ENCODE measurements around the gene TMEM221. TPM values are rescaled to one million over a fixed set of nuclear protein-coding genes. Genes with fewer than 3 reads are reported as not detected.

Gene TMEM221
- total RNA-seq, 2 donors from 2014 or later = 3.5 to 4.8 TPM

DNA sequence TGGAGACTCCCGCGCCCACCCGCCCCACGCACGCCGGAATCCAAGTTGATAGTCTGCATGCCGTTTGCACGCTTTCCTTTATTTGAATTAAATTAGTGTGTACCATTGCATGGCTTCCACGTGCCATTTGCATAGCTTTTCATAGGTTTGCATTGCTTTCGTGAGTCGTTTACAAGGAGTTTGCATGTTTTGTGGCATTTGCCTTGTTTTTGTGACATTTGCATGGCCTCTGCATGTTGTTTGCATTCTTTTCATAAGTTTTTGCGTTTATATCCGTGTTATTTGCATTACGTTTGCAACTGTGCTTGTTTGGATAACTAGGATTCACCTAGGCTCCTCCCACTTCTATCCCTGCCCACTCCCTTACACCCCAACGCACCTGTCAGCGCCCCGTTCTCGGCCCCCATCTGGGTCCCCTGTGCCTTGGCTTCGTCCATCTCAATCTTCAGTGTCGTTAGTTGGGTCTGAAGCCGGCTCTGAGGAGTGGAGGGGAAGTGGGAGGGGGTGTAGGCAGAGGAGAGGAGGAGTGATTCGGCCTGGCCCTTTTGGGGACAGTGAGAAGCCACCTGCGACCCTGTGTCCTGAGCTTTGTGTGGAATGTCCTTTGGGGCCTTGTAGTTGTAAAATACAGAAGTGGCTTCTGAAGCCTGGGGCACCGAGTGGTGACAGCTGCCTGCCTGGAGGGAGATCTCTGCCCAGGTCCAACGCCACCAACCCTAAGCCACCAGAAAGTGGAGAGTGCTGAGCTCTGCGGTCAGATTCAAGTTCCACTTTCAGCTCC lies 56.9 kb downstream of the TMEM221 start:
- H3K27me3 ChIP-seq (ENCODE audit: control insufficient read depth, insufficient read depth, low read length, poor library complexity, severe bottlenecking) = no peaks in the 10 kb centered on the region
- peaks cover 23% of the 10 kb centered on the region for H3K27me3 Mint-ChIP-seq (ENCODE audit: insufficient read depth)
- H3K9me3 Mint-ChIP-seq = peaks cover 10% of the 10 kb centered on the region
- H3K36me3 ChIP-seq (ENCODE audit: control insufficient read depth, insufficient read depth, low read length) = no peaks in the 10 kb centered on the region
- TF ChIP-seq, protein P1, sequence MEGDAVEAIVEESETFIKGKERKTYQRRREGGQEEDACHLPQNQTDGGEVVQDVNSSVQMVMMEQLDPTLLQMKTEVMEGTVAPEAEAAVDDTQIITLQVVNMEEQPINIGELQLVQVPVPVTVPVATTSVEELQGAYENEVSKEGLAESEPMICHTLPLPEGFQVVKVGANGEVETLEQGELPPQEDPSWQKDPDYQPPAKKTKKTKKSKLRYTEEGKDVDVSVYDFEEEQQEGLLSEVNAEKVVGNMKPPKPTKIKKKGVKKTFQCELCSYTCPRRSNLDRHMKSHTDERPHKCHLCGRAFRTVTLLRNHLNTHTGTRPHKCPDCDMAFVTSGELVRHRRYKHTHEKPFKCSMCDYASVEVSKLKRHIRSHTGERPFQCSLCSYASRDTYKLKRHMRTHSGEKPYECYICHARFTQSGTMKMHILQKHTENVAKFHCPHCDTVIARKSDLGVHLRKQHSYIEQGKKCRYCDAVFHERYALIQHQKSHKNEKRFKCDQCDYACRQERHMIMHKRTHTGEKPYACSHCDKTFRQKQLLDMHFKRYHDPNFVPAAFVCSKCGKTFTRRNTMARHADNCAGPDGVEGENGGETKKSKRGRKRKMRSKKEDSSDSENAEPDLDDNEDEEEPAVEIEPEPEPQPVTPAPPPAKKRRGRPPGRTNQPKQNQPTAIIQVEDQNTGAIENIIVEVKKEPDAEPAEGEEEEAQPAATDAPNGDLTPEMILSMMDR (conservative IDR thresholded peaks at IDR 0.05) = peak; percentile 29
- DNase-seq = peak; percentile 64
- H3K4me1 ChIP-seq (ENCODE audit: control insufficient read depth, insufficient read depth, low read length) = no peaks in the 10 kb centered on the region
- H3K4me3 Mint-ChIP-seq = peak overlapping the region; percentile 73
- 18 to 25% methylated on average over 15 to 26 of the region's 26 CpGs for WGBS, 2 experiments (ENCODE audit: insufficient coverage in 1 of 2, insufficient read length in 1 of 2)
- H3K36me3 Mint-ChIP-seq (ENCODE audit: low read depth) = no peaks in the 10 kb centered on the region
- no peak overlapping the region for H3K27ac ChIP-seq (ENCODE audit: low read depth, low read length)
- H3K4me3 ChIP-seq (ENCODE audit: low read length) = peak overlapping the region; percentile 75
- no peak overlapping the region for H3K27ac Mint-ChIP-seq
- peaks cover 3% of the 10 kb centered on the region for H3K4me1 Mint-ChIP-seq
- H3K9me3 ChIP-seq (ENCODE audit: control insufficient read depth, low read length) = peaks cover 13% of the 10 kb centered on the region
- H3K9ac ChIP-seq (ENCODE audit: extremely low read depth, low read length, poor library complexity, severe bottlenecking) = no peak overlapping the region

DNA sequence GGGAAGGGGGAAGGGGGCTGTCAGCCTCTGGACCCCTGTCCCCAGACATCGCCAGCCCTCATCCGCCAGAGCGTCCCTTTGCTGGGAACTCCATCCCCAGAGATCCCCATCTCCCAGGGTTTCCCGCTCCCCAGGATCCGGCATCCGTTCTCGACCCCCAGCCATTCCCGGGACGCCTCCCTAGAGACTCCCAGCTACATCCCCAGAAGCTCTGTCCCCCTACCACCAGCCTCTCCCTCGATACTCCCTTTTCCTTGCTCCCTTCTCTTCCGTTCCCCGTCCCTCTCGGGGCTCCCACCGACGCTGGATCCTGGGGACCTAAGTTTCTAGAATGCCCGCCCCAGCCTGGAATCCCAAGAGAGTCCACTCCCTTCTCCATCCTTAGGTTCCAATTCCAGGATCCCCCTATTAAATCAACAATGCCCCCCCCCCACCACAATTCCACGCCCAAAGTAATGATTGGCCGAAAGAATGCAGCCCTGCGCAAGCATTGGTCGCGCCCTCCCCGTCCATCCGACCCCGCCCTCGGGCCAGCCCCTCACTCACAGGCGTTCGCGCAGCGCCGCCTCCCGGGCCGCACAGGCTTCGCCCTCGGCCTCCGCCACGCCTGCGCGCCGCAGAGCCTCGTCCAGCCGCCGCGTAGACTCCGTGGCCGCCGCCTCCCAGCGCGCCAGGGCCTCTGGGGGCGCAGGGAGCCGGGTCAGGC lies 57.6 kb downstream of the TMEM221 start:
- peak overlapping the region; percentile 81 for H3K27ac Mint-ChIP-seq
- 0 to 1% methylated on average over 25 to 50 of the region's 50 CpGs for WGBS, 2 experiments (ENCODE audit: insufficient coverage in 1 of 2, insufficient read length in 1 of 2)

GRCh38 chr19:17389957-17390664 lies 58.4 kb downstream of the TMEM221 start:
- Histone ChIP-seq H3K27ac (ENCODE audit: low read depth, low read length) (no peak overlapping the region), H3K36me3 (ENCODE audit: control insufficient read depth, insufficient read depth, low read length) (no peaks in the 10 kb centered on the region), H3K9me3 (ENCODE audit: control insufficient read depth, low read length) (peaks cover 13% of the 10 kb centered on the region), H3K4me3 (ENCODE audit: low read length) (peak overlapping the region; percentile 79), H3K4me1 (ENCODE audit: control insufficient read depth, insufficient read depth, low read length) (no peaks in the 10 kb centered on the region), H3K27me3 (ENCODE audit: control insufficient read depth, insufficient read depth, low read length, poor library complexity, severe bottlenecking) (no peaks in the 10 kb centered on the region), H3K9ac (ENCODE audit: extremely low read depth, low read length, poor library complexity, severe bottlenecking) (no peak overlapping the region)
- peak overlapping the region; percentile 73 for H3K4me3 Mint-ChIP-seq
- TF ChIP-seq, protein P1 (conservative IDR thresholded peaks at IDR 0.05) = peak; percentile 54
- 8 to 35% methylated on average over 7 to 37 of the region's 37 CpGs for WGBS, 2 experiments (ENCODE audit: insufficient coverage in 1 of 2, insufficient read length in 1 of 2)
- H3K4me1 Mint-ChIP-seq = peaks cover 3% of the 10 kb centered on the region
- H3K27ac Mint-ChIP-seq = no peak overlapping the region
- no peaks in the 10 kb centered on the region for H3K36me3 Mint-ChIP-seq (ENCODE audit: low read depth)
- peaks cover 10% of the 10 kb centered on the region for H3K9me3 Mint-ChIP-seq
- DNase-seq = peak; percentile 64
- H3K27me3 Mint-ChIP-seq (ENCODE audit: insufficient read depth) = peaks cover 23% of the 10 kb centered on the region

More for the DNA sequence above, 57.6 kb downstream of the TMEM221 start:
- Mint-ChIP-seq H3K4me3 (peak overlapping the region; percentile 73), H3K4me1 (peaks cover 3% of the 10 kb centered on the region), H3K36me3 (ENCODE audit: low read depth) (no peaks in the 10 kb centered on the region), H3K9me3 (peaks cover 10% of the 10 kb centered on the region), H3K27me3 (ENCODE audit: insufficient read depth) (peaks cover 23% of the 10 kb centered on the region)
- peak overlapping the region; percentile 79 for H3K4me3 ChIP-seq (ENCODE audit: low read length)
- H3K9ac ChIP-seq (ENCODE audit: extremely low read depth, low read length, poor library complexity, severe bottlenecking) = peak overlapping the region; percentile 22
- H3K27ac ChIP-seq (ENCODE audit: low read depth, low read length) = no peak overlapping the region
- H3K9me3 ChIP-seq (ENCODE audit: control insufficient read depth, low read length) = peaks cover 13% of the 10 kb centered on the region
- H3K27me3 ChIP-seq (ENCODE audit: control insufficient read depth, insufficient read depth, low read length, poor library complexity, severe bottlenecking) = no peaks in the 10 kb centered on the region
- DNase-seq = peak; percentile 98
- TF ChIP-seq, protein P1 (conservative IDR thresholded peaks at IDR 0.05) = peak; percentile 83
- H3K4me1 ChIP-seq (ENCODE audit: control insufficient read depth, insufficient read depth, low read length) = no peaks in the 10 kb centered on the region
- no peaks in the 10 kb centered on the region for H3K36me3 ChIP-seq (ENCODE audit: control insufficient read depth, insufficient read depth, low read length)
